ENCODE data around the gene NMD3.
"Not testable (repeated sequence)": the region's sequence is repeated elsewhere in the genome, so short reads cannot be mapped to it uniquely, and the experiment has no call there.

NMD3 gene

DNA sequence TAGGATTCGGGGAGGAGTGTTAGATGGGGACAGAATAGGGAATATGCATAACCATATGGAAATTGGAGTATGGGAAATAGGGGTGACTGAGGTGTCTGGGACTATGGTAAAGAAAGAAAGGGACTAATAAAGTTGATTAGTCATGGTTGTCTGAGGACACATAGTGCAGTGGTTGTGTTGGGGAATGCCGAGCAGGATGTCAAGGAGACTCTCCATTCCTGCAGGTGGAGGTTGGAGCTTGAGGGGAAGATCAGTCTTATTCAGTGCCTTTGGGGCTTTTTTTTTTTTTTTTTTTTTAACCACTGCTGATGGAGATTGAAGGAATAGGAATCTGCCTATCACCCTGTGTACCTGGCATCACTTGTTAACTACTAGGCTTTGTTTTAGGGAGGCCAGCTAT is 10.8 kb downstream of the NMD3 start:
- DNase-seq (ENCODE audit: low read depth) = no peak

DNA sequence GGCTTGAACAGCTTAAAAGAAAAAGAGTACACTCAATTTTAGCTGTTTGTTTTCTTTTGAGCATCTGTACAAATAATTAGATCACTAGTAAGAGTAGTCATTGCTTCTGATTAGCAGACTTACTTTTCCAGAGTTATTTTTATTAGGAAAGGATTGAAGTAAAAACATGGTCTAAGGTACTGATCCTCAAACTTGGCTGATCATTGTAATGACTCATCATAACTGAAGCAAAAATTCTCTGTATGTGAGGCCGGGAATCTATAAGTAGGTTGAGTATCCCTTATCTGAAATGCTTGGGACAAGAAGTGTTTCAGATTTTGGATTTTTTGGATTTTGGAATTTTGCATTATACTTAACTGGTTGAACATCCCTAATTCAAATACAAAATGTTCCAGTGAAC is 12.4 kb downstream of the NMD3 start:
- no peak for DNase-seq (ENCODE audit: low read depth)

GRCh38 chr3:161236240-161236639 is 15.1 kb downstream of the NMD3 start:
- DNase-seq (ENCODE audit: low read depth) = no peak

DNA sequence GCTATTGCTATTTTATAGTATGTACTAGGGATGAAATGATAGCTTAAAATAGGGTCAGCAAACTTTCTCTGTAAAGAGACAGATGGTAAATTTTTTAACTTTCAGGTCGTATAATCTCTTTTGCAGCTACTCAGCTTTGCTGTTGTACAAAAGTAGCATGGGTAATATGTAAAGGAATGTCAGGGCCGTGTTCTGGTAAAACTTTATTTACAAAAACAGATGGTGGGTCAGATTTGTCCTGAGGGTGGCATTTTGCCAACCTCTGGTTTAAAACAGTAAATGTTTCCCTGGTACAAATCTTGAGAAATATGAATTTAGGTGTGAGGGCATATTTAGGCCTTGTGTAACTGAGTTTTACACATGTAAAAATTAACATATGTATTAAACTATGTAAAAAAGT is 18.6 kb downstream of the NMD3 start:
- no peak for DNase-seq (ENCODE audit: low read depth)

DNA sequence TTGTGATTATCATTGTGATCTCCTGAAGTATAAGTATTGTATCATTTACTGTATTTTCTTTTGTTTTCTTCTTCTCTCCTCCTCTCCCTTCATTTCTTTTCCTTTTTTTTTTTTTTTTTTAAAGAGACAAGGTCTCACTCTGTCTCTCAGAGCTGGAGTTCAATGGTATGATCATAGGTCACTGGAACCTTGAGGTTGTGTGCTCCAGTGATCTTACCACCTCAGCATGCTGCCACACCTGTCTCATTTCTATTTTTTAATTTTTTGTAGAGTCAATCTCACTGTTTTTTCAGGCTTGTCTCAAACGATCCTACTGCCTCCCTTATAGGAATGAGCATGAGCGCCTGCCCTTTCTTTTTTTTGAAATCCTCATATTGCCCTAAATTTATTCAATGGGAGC is 23.4 kb downstream of the NMD3 start:
- no peak for DNase-seq (ENCODE audit: low read depth)

DNA sequence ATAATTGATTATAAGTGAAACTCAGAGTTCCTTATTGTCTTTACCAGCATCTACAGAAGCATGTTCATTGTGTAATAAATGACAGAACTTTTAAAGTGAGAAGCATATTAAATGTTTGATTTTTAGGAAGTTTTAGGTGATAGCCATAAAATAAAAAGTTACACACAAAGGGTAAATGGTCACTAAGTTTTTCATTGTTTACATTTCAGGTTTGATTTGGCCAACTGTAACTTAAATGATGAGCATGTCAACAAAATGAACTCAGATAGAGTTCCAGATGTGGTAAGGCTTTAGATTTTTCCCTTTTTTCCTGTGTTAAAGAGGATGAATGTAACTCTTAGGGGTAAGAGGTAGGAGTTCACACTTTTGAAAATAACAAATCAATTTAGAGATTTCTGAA is 25.9 kb downstream of the NMD3 start:
- DNase-seq (ENCODE audit: low read depth) = no peak

- no peak for DNase-seq (ENCODE audit: low read depth)
These were observed 29.0 kb downstream of the NMD3 start for GRCh38 chr3:161250116-161250515.

- no peak for DNase-seq (ENCODE audit: low read depth)
These were observed 30.6 kb downstream of the NMD3 start for GRCh38 chr3:161251716-161252115.

- DNase-seq (ENCODE audit: low read depth) = no peak
These were observed 31.0 kb downstream of the NMD3 start for GRCh38 chr3:161252143-161252542.

GRCh38 chr3:161253711-161254110 is 32.6 kb downstream of the NMD3 start:
- no peak for DNase-seq (ENCODE audit: low read depth)

GRCh38 chr3:161254861-161255260 is 33.8 kb downstream of the NMD3 start:
- DNase-seq (ENCODE audit: low read depth) = no peak

DNA sequence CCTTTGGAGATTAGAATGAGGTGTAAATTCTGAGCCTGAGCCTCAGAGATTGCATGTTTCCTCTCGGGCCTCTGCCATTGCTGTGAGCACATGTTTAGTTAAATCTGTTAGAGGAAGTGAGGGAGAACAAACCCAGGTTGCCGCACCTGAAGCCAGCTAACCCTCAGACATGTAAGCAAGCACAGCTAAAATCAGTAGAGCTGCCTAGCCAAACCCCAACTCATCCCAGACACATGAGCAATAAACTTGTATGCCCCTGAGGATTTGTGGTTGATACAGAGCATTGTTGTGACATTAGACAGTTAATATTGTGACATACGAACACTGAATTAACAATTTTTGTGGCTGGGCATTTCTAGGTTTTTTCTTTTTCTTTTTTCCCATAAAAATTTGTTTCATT is 41.9 kb downstream of the NMD3 start:
- DNase-seq (ENCODE audit: low read depth) = no peak

DNA sequence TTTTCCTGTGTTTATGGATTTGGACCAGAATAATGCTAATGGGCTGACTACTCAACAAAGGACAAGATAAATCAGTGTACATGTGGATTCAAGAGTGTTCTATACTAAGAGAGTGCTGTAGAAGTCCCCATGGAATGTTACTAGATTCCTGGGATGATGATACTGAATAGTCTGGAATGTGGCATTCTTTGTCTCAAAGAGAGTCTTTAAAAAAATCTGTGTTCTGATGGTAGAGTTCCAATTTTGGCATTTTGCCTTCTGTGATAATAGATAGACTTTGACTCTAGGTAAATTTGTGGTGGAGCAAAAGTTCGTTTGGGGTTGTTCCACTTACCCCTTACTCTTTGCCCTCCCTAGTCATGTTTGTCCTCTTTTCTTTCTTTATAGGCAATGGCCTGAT is 43.7 kb downstream of the NMD3 start:
- no peak for DNase-seq (ENCODE audit: low read depth)

DNA sequence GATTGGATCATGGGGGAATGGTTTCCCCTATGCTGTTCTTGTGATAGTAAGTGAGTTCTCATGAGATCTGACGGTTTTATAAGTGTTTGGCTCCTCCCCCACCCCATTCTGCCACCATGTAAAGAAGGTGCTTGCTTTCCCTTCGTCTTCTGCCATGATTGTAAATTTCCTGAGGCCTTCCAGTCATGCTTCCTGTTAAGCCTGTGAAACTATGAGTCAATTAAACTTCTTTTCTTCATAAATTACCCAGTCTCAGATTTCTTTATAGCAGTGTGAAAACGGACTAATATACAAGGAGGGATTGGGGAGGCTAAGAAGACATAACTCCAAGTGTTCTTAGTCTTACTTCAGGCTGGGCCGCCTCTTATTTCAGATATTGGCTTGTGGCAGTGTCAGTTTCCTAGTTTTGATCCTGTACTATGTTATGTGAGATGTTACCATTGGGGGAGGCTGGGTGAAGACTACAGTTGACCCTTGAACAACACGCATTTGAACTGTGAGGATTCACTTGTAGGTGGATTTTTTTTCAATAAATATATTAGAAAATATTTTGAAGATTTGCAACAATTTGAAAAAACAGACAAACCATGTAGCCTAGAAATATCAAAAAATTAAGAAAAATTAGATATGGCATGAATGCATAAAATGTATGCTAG is 44.9 kb downstream of the NMD3 start:
- DNase-seq (ENCODE audit: low read depth) = no peak

GRCh38 chr3:161266731-161267150 is 45.6 kb downstream of the NMD3 start:
- no peak for DNase-seq (ENCODE audit: low read depth)

GRCh38 chr3:161267646-161268045 is 46.5 kb downstream of the NMD3 start:
- no peak for DNase-seq (ENCODE audit: low read depth)

DNA sequence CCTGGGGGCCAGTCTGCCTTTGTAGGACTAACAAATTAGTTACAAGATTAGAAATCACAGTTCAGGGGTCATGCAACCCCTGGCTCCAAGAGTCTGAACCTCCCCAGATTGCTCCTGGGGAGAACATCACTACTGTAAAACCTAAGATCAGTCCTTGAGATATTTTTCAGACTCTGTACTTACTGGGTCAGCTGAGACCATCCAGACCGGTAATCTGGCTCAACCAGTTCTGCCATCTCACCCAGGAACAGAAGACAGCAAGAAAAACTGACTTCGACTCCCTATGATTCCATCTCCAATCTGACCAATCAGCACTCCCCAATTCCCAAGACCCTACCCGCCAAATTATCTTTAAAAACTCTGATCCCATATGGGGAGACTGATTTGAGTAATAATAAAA is 47.5 kb downstream of the NMD3 start:
- DNase-seq (ENCODE audit: low read depth) = no peak

GRCh38 chr3:161270991-161271390 is 49.9 kb downstream of the NMD3 start:
- no peak for DNase-seq (ENCODE audit: low read depth)

- DNase-seq (ENCODE audit: low read depth) = no peak
These were observed 50.5 kb downstream of the NMD3 start for GRCh38 chr3:161271646-161272045.

DNA sequence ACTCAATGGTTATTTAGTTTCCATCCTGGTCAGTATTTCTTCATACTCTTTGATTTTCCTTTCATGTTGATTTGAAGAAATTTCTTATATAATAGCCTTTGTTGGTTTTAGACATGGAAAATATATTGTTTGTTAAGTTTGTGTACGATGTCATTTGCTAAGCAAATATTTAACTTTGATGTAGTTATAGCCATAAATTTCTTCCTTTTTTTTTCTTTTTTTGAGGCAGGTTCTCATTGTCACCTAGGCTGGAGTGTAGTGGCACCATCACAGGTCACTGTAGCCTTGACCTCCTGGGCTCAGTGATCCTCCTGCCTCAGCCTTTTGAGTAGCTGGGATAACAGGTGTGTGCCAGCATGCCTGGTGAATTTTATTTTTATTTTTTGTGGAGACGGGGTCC is 51.4 kb downstream of the NMD3 start:
- DNase-seq (ENCODE audit: low read depth) = no peak

GRCh38 chr3:161273589-161274218 is 52.6 kb downstream of the NMD3 start:
- peak; percentile 18 for DNase-seq (ENCODE audit: low read depth)

GRCh38 chr3:161274691-161275298 is 53.7 kb downstream of the NMD3 start:
- DNase-seq (ENCODE audit: low read depth) = peak; percentile 4

DNA sequence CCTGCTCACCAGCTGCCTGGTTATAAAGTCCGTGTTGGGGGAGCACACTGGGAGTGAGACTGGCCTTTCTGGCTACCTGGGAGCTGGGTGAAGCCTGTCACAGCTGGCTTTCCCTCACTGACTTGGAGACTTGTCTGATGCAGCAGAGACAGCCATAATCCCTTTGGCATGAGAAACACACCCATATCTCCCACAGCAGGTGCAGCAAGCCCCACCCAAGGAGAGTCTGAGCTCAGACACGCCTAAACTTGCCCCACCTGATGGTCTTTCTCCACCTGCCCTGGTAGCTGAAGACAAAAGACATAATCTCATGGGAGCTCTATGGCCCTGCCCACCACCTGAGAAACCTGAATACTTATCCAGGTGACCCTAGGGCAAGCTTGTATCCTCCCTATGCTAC is 54.8 kb downstream of the NMD3 start:
- no peak for DNase-seq (ENCODE audit: low read depth)

DNA sequence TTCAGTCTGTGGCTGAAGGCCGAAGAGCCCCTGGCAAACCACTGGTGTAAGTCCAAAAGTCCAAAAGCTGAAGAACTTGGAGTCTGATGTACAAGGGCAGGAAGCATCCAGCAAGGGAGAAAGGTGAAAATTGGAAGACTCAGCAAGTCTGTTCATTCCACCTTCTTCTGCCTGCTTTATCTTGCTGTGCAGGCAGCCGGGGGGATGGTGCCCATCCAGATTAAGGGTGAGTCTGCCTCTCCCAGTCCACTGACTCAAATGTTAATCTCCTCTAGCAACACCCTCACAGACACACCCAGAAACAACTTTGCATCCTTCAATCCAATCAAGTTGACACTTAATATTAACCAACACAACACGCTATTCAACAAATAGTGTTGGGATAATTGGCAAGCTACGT is 61.3 kb downstream of the NMD3 start:
- not testable (repeated sequence) for DNase-seq (ENCODE audit: low read depth)
